NCI-H2081 treated with DMSO at 0.1 percent for 48 hours (cell line): ENCODE results near the gene PRDX5.

Experiments
- DNase-seq: peaks from one replicate; lab custom pipeline; 2025; lab: John Stamatoyannopoulos, UW

The PRDX5 gene

DNA sequence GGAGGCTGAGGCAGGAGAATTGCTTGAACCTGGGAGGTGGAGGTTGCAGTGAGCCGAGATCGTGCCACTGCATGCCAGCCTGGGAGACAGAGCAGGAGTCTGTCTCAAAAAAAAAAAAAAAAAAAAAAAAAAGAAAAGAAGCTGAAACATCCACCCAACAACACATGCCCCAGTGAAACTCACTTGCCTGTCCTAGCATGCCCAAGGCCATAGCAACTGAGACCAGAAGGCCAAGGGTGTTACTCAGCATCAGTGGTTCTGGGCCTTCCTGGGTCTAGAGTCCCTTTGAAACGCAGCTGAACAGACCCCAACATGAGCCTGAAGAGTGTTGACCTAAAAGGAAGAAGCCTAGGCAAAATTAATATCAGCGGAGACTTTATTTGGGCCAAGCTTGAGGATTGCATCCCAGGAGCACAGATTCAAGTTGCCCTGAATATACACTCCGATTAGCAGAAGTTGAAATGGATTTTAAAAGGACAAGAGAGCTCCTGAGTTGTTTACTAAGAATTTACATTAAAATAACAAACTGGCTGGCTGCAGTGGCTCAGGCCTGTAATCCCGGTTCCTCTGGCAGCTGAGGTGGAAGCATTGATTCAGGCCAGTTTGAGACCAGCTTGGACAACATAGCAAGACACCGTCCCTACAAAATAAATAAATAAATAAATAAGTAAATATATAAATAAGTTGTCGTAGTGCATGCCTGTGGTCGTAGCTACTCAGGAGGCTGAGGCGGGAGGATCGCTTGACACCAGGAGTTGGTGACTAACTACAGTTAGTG, 7.0 kb downstream of the PRDX5 start:
- no peak for DNase-seq

DNA sequence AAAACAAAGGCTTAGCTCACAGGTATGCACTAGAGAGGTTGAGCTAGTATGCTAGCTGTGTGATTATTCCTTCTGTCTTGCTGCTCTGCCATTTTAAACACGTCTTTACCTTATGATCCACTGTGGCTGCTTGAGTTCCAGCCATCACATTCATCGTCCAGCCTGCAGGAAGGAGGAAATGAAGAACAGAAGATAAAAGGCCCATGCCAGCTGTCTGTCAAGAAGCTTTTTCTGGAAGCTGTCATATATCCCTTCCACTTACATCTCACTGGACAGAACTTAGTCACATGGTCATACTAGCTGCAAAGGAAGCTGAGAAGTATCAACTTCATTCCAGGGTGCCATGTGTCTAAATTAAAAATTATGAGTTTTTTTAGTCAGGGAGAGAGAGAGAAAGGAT, 9.5 kb downstream of the PRDX5 start:
- no peak for DNase-seq

DNA sequence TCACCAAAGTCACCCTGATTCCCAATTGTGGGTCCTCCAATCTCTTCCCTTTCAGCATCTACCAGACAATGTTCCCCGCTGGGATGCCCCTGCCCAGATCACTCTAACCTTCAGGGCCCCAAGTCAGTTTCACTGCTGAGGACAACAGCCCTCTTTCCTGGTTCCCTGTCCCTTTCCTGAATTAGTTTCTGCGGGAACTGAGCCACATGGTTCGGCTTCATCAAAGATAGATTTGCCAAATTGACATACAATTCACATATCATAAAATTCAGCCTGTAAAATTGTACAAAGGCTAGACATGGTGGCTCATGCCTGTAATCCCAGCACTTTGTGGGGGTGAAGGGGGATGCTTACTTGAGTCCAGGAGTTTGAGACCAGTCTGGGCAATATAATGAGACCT, 10.1 kb downstream of the PRDX5 start:
- no peak for DNase-seq

DNA sequence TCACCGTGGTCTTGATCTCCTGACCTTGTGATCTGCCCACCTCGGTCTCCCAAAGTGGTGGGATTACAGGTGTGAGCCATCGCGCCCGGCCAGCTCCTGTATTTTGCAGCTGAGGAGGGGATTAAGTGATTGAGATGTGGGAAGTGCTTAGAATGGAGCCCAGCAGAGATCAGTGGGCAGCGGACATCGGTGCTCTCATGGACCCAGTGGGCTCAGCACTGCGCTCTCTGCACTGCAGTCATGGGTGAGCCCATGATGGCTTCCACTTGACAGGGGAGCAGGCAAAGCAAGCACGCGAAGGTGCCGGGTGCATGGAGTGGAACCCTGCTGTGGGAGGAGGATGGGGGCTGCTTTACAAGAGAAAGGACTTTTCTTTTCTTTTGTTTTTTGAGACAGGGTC, 13.0 kb downstream of the PRDX5 start:
- no peak for DNase-seq

DNA sequence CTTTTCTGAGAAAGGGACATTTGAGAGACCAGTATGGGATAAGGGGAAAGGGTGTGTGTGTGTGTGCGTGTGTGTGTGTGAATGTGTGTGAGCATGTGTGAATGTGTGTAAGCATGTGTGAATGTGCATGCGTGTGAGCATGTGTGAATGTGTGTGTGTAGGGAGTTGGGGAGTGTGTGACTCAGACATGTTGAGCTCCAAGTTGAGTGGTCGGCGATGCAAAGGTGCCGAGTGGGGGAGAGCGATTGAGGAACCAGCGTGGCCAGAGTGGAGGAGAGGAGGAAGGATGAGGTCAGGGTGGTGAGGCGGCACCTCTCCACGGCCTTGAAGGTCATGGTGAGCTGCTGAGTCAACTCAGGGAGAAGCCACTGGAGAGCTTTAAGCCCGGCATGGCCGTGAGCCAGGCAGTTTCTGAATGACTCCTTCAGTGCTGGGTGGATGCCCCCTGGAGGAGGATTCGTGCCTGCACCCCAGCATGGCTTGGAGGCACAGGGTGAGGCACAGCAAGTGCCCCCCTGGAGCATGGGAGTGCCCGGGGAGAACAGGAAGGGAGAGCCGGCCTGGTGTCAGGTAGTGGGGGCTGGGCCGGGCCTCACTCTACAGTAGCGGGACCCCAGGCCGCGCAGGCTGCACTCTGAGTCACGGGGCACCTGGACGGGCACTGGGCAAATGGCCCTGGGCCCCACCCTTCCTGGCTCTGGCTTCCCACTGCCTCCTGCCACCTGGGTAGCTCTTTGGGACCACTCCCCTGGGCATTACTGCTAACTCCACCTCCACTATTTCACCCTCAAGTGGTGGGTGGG, 13.8 kb downstream of the PRDX5 start:
- DNase-seq, result no peak

DNA sequence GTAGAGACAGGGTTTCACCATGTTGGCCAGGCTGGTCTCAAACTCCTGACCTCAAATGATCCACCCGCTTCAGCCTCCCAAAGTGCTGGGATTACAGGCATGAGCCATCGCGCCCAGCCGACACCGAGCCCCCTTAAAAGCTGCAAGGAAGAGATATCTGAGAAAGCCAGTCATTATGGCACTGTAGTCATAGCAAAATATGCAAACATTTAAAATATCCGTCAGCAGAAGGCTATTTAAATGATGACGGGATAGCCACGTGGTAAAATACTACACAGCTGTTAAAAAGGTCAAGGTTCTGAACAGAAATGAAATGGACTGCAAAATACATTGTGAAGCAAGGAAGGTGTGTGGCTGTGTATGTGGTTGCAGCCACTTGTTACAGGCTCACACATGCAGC, 15.6 kb downstream of the PRDX5 start:
- no peak for DNase-seq

DNA sequence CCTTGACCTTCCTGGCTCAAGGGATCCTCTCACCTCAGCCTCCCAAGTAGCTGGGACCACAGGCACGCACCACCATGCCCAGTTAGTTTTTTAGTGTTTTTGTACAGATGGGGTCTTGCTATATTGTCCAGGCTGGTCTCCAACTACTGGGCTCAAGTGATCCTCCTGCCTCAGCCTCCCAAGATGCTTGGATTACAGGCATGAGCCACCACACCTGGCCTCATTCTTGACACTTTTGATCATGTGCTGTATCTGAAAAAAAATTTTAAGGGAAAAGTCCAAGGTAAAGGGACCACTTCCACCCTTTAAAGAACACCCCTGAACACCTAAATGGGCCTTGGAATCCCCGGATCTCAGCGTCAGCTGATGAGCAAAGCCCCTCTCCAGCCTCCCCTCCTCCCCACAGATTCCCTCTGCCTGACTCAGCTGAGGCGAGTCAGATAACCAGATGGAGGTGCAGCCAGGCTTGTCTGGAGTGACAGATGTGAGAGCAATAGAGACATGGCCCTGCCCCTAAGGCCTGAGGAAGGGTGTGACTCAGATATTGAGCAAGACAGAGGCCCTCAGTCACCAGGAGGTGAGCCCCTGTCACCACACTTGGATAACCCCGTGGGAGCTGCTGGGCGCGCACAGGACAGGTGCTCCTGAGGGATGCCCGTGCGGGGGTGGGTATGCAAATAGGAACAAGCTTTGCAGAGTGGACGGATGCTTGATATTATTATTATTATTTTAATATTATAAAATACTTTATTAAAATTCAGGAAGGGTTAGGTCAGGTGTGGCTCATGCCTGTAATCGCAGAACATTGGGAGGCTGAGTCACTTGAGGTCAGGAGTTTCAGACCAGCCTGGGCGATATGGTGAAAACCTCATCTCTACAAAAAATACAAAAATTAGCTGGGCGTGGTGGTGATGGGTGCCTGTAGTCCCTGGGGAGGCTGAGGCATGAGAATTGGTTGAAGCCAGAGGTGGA, 17.1 kb downstream of the PRDX5 start:
- no peak for DNase-seq

DNA sequence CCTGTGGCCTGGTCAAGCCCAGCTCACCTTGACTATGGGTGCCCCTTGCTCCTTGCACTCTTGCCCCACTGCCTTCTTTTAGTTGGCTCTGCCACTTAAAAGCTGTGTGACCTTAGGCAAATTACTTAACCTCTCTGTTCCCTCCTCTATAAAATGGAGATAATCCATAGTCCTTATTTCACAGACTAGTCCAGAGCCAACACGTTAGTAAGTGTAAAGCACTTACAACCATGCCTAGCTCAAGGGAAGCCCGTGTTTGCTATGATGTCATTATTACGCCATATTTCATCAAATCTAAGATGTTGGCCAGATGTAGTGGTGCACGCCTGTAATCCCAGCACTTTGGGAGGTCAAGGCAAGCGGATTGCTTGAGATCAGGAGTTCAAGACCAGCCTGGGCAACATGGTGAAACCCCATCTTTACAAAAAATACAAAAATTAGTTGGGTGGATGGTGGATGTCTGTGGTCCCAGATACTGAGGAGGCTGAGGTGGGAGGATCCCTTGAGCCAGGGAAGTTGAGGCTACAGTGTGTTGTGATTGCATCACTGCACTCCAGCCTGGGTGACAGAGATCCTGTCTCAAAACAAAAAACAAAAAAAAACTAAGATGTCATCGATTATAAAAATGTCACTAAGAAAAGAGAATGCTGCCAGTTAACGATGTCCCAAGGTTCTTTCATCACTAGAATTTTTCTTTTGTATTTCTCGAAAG, 19.8 kb downstream of the PRDX5 start:
- DNase-seq, result no peak

DNA sequence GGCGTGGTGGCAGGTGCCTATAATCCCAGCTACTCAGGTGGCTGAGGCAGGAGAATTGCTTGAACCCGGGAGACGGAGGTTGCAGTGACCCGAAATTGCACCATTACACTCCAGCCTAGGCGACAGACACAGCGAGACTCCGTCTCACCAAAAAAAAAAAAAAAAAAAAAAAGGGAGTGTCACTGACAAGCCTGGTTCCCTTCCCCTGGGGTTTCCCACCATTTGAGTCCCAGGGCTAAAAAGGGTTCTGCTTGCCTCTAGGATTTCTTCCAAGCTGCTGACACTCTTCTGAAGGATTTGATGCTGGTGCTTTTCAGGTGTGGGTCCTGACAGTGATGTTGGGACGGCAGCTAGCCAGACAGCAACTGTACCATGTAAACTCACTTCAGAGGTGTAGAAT, 20.8 kb downstream of the PRDX5 start:
- DNase-seq, result no peak

DNA sequence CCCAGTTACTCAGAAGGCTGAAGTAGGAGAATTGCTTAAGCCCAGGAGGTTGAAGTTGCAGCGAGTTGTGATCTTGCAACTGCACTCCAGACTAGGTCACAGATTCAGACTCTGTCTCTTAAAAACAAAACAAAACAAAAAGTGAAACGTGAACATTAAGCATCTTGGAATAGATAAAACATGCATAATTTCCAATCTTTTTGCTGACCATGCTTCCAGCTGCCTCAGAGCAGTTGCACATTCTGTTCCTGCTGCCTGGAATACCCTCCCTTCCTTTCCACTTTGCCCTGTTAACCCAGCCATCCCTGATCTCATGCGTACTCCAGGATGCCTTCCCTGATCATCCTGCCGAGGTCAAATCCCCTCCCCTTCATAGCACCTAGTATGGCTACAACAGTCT, 21.4 kb downstream of the PRDX5 start:
- DNase-seq, result no peak

DNA sequence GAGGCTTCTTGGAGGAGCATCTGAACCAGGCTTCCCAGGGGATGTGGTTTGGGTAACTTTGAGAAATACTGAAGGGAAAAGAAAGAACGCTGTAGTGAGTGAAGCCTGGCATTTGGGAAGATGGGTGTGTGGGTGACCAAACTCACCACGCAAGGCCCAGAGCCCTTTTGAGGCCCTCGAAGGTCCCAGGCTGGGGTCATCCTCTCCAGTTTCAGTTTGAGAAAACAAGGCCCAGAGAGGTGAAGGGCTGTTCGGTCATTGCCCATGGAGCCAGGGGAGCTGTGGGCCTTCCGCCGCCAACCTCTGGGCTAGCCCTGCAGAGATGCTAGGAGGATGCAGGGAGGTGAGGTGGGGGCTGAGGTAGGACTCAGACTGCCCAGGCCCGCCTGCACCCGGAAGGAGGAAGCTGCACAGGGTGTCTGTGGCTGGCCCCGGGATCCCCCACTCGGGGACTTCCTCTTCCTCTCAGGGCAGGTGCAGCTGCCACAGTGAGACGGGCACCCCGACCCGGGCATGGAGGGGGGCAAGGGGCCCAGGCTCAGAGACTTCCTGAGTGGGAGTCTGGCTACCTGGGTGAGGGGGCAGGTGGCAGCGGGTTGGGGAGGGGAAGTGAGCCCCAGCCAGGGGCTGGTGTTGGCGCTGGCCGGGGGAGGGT, 22.0 kb downstream of the PRDX5 start, which contains the start of gene CCDC88B:
CCDC88B (plus strand) TSS at position 451 of the 655 bp plus-strand sequence; CDS start at position 514, 63 bp downstream.
- no peak for DNase-seq

DNA sequence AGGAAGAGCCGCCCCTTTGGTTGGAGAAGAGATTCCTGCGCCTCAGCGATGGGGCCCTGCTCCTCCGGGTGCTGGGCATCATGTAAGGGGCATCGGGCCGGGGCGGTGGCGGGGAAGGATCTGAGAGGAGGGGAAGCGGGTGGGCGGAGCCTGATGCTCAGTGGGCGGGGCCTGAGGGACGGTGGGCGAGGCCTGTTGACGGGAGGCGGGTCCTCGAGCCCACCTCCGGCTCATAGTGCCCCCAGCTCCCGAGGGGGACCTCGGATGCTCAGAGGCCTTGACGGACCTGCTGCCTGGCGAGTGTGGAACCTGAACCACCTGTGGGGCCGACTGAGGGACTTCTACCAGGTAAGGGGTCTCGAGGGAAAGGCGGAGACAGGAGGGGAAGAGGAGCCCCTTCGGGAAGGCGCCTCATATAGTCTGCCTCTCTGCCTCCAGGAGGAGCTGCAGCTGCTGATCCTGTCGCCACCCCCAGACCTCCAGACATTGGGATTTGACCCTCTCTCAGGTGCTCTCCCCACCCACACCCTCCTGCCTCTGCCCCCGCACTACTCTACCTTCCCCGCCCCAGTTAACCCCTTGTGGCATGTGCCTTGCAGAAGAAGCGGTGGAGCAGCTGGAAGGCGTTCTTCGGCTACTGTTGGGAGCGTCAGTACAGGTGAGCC, 22.9 kb downstream of the PRDX5 start:
- DNase-seq, result no peak

DNA sequence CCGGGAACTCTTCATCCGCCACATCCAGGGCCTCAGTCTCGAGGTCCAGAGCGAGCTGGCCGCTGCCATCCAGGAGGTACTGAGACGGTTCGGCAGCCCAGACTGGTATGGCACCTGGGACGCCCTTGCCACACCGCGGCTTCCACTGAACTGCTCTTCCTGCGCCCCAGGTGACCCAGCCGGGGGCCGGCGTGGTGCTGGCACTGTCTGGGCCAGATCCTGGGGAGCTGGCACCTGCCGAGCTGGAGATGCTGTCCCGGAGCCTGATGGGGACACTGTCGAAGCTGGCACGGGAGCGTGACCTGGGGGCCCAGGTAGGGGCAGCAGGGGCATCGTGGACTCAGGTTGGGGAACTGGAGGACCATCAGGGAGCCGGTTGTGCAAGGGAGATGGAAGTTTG, 23.5 kb downstream of the PRDX5 start:
- DNase-seq, result no peak

DNA sequence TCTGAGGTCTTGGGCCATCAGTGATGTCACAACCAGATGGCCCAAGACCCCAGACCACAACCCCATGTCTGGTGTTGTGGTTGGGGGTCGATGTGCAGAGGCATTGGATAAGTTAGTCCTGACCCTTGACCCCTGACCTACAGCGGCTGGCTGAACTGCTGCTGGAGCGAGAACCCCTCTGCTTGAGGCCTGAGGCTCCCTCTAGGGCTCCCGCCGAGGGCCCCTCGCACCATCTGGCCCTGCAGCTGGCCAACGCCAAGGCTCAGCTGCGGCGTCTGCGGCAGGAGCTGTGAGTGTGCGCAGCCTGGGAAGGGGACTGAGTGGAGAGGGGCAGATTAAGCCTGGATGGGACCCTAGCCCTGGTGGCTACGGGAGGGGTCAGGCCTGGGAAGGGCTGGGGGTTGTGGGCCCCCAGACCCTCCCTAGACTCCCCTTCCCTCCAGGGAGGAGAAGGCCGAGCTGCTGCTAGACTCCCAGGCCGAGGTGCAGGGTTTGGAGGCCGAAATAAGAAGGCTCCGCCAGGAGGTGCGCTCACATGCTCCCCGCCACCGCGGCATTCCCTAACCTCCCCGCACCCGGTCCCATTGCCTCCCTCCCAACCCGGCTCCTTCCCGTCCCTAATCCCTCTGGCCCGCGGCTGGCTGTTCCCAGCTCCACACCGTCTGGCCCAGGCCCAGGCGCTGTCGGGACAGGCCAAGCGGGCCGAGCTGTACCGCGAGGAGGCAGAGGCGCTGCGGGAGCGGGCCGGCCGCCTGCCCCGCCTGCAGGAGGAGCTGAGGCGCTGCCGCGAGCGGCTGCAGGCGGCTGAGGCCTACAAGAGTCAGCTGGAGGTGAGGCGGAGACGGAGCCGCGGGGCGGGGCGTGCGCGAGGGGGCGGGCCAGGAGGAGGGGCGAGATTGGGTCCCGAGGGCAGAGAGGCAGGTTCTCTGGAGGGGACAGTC, 24.2 kb downstream of the PRDX5 start:
- no peak for DNase-seq

DNA sequence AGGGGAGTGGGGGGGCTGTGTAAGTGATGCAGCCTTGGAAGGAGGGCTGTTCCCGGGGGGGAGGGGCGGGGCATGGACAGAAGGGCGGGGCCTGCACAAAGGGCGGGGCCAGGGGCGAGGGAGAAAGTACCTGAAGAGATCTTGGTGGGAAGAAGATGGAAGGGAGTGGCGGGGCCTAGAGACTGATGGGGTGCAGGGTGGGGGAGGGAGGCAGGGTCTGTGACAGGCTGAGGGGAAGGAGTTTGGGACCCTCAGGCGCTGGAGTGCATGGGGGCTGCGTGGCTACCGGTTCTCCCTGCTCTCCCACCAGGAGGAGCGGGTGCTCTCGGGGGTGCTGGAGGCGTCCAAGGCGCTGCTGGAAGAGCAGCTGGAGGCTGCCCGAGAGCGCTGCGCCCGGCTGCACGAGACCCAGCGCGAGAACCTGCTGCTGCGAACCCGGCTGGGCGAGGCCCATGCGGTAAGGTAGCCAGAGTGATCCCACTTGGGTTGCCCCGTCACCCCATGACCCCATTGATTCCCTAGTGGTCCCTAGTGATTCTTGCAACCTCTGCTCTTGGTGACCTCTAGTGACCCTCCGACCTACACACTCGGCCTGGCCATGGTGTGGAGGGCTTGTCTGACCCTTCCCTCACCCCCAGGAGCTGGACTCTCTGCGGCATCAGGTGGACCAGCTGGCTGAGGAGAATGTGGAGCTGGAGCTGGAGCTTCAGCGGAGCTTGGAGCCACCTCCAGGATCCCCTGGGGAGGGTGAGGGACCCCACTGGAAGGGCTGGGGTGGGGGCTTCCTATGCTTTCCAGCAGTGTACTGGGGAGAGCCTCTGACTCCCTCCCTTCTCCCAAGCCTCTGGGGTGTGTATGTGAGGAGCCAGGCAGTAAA, 25.2 kb downstream of the PRDX5 start:
- no peak for DNase-seq

DNA sequence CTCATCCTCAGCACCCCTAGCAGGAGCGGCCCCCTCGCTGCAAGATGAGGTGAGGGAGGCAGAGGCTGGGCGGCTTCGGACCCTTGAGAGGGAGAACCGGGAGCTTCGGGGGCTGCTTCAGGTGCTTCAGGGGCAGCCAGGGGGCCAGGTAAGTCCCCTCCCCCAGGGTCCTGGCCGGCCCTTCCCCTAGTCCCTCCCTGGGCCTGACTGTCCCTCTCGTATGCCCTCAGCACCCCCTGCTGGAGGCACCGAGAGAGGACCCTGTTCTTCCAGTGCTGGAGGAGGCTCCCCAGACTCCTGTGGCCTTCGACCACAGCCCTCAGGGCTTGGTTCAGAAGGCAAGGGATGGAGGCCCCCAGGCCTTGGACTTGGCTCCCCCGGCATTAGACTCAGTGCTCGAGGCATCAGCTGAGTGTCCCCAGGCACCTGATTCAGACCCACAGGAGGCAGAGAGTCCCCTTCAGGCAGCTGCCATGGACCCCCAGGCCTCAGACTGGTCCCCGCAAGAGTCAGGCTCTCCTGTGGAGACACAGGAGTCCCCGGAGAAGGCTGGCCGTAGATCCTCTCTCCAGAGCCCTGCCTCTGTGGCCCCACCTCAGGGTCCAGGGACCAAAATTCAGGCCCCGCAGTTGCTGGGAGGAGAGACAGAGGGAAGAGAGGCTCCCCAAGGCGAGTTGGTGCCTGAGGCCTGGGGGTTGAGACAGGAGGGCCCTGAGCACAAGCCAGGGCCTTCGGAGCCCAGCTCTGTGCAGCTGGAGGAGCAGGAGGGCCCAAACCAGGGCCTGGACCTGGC, 26.0 kb downstream of the PRDX5 start:
- no peak for DNase-seq

DNA sequence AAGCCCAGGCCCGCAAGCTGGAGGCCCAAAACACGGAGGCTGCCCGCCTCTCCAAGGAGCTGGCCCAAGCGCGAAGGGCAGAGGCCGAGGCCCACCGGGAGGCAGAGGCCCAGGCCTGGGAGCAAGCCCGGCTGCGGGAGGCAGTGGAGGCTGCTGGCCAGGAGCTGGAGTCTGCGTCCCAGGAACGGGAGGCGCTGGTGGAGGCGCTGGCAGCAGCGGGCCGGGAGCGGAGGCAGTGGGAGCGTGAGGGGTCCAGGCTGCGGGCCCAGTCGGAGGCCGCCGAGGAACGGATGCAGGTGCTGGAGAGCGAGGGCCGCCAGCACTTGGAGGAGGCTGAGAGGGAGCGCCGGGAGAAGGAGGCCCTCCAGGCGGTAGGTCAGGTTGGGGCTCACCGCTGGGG, 26.9 kb downstream of the PRDX5 start:
- DNase-seq, result no peak
